ENCODE measurements around the gene CFAP46. TPM values are rescaled to one million over a fixed set of nuclear protein-coding genes. Genes with fewer than 3 reads are reported as not detected.

CFAP46 gene
- total and polyA plus RNA-seq, 9 of the 15 experiments (the other 6 are each of a cell fraction or from before 2014, with no cell fraction given): not detected

DNA sequence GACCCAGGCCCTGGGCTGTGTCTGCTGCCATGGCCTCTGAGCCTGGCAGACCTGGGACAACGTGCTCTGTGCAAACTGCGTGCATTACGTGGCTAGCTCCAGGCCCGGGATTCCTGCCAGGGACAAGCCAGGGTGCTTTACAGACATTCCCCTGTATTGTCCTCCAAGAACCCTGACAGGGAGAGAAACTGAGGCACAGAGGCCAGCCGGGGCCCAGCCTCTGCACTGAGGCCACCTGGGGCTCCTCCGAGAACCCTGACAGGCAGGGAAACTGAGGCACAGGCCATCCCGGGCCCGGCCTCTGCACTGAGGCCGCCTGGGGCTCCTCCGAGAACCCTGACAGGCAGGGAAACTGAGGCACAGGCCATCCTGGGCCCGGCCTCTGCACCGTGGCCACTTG, 64.9 kb downstream of the CFAP46 start:
- H3K79me2 ChIP-seq (ENCODE audit: control insufficient read depth, insufficient read depth, low read length): no peaks in the 10 kb centered on the region
- H3K36me3 ChIP-seq (ENCODE audit: control insufficient read depth, insufficient read depth, low read length): no peaks in the 10 kb centered on the region
- H3K27me3 ChIP-seq (ENCODE audit: control insufficient read depth in 2 of 2, insufficient read depth in 2 of 2, low read length in 2 of 2): peaks cover 0 to 45% of the 10 kb centered on the region in 2 experiments; a peak in 3 of 5 replicates
- no peak overlapping the region for H3K27ac ChIP-seq (ENCODE audit: extremely low read depth, low read depth, low read length)
- peaks cover 7% of the 10 kb centered on the region; the same call in 1 of the 2 replicates for H4K20me1 ChIP-seq (replicated peaks; ENCODE audit: control insufficient read depth, insufficient read depth, low read length)
- CTCF ChIA-PET (ENCODE audit: low intra/inter-chr PET ratio): no interaction called here
- in situ Hi-C loops (cut with MboI): no loop called here
- POLR2A ChIA-PET: interaction anchor here (0.6 kb wide), 1 partner anchor 64 kb away, joined by 3 read pairs; no protein-coding TSS in a partner anchor
- no peaks in the 10 kb centered on the region for H3K9me3 ChIP-seq (replicated peaks; ENCODE audit: control insufficient read depth, insufficient read depth, low read depth, low read length)
- no peak overlapping the region for H3K9ac ChIP-seq (ENCODE audit: insufficient read depth in 1 of 2, low read depth in 2 of 2, low read length in 2 of 2)
- ATAC-seq (no peak), FAIRE-seq (no peak), DNase-seq (ENCODE audit: extremely low read depth in 1 of 4, low spot score in 3 of 4) (no peak)
- WGBS (ENCODE audit: insufficient coverage, low coverage, missing lambda C conversion rate): 2% methylated on average over 11 of the region's 12 CpGs
- TF ChIP-seq, protein P1, sequence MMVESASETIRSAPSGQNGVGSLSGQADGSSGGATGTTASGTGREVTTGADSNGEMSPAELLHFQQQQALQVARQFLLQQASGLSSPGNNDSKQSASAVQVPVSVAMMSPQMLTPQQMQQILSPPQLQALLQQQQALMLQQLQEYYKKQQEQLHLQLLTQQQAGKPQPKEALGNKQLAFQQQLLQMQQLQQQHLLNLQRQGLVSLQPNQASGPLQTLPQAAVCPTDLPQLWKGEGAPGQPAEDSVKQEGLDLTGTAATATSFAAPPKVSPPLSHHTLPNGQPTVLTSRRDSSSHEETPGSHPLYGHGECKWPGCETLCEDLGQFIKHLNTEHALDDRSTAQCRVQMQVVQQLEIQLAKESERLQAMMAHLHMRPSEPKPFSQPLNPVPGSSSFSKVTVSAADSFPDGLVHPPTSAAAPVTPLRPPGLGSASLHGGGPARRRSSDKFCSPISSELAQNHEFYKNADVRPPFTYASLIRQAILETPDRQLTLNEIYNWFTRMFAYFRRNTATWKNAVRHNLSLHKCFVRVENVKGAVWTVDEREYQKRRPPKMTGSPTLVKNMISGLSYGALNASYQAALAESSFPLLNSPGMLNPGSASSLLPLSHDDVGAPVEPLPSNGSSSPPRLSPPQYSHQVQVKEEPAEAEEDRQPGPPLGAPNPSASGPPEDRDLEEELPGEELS (CRISPR knock-in tag; IDR thresholded peaks at IDR 0.05; ENCODE audit: borderline replicate concordance): no peak
- TF ChIP-seq BRD4 (IDR thresholded peaks at IDR 0.05) (no peak), ARNT (IDR thresholded peaks at IDR 0.05) (no peak), JUN (IDR thresholded peaks at IDR 0.05; ENCODE audit: borderline replicate concordance, low read depth, low read length) (no peak), JUN (CRISPR knock-in tag; IDR thresholded peaks at IDR 0.05; ENCODE audit: borderline replicate concordance) (no peak)
- TF ChIP-seq, protein P2, sequence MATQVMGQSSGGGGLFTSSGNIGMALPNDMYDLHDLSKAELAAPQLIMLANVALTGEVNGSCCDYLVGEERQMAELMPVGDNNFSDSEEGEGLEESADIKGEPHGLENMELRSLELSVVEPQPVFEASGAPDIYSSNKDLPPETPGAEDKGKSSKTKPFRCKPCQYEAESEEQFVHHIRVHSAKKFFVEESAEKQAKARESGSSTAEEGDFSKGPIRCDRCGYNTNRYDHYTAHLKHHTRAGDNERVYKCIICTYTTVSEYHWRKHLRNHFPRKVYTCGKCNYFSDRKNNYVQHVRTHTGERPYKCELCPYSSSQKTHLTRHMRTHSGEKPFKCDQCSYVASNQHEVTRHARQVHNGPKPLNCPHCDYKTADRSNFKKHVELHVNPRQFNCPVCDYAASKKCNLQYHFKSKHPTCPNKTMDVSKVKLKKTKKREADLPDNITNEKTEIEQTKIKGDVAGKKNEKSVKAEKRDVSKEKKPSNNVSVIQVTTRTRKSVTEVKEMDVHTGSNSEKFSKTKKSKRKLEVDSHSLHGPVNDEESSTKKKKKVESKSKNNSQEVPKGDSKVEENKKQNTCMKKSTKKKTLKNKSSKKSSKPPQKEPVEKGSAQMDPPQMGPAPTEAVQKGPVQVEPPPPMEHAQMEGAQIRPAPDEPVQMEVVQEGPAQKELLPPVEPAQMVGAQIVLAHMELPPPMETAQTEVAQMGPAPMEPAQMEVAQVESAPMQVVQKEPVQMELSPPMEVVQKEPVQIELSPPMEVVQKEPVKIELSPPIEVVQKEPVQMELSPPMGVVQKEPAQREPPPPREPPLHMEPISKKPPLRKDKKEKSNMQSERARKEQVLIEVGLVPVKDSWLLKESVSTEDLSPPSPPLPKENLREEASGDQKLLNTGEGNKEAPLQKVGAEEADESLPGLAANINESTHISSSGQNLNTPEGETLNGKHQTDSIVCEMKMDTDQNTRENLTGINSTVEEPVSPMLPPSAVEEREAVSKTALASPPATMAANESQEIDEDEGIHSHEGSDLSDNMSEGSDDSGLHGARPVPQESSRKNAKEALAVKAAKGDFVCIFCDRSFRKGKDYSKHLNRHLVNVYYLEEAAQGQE (IDR thresholded peaks at IDR 0.05; ENCODE audit: borderline replicate concordance): no peak
- TF ChIP-seq, protein P2 (CRISPR knock-in tag; IDR thresholded peaks at IDR 0.05; ENCODE audit: low read depth): no peak
- no peak overlapping the region for H2AFZ ChIP-seq (ENCODE audit: low read depth, low read length)
- no peak overlapping the region for H3K4me3 ChIP-seq
- BruUV-seq (replicated peaks): no TSS peak
- no peaks in the 10 kb centered on the region for H3K4me1 ChIP-seq (replicated peaks in 1 of 2; ENCODE audit: control insufficient read depth in 2 of 2, insufficient read depth in 2 of 2, low read length in 2 of 2)
- no peak overlapping the region for H3K4me2 ChIP-seq (ENCODE audit: insufficient read depth, low read length)
- intact Hi-C loops (cut with micrococcal nuclease): no loop called here
- no peaks in the 10 kb centered on the region for H3K9me1 ChIP-seq (ENCODE audit: control insufficient read depth, insufficient read depth, low read length)
